CD4-positive, alpha-beta T cell treated with Interferon alpha-2 for 1 hour (primary cell): ENCODE results near the gene ERC2.

ENCODE experiments used
- DNase-seq, 2 donors: peaks; one replicate each; pipeline ENCODE4 v3.0.0-alpha.2; 2020 to 2022

Gene ERC2

DNA sequence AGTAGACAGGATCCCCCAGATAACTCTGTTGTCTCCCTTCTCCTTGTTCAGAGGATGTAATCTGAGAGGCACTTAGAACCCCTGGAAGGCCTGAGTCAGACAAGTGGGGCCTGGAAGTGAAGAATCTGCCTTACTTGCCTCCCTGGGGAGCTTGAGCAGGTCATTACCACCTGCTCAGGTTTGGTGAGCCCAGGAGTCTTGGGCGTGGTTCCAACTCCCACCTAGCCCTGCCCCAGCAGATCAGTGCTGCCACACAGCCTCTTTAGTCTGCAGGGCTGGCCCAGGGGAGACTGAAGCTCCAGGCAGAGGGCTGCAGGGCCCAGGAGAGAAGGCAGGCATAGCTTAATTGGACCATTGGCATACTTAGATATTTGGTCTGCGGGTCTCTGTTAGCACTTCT is 230.0 kb downstream of the ERC2 start:
- DNase-seq, result no peak

DNA sequence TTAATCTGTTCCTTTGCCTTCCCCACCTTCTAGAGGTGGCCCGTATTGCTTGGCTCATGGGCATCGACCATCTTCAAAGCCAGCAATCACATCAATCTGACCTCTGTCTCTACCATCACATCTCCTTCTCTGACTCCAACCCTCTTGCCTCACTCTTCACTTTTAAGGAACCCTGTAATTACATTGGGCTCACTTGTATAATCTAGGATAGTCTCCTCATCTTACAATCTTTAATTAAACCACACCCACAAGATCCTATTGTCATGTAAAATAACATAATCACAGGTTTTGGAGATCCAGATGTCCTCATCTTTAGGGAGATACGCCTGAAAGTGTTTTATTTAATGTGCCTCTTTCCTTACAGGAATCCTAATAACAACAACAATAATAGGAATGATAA is 234.5 kb downstream of the ERC2 start:
- no peak for DNase-seq

DNA sequence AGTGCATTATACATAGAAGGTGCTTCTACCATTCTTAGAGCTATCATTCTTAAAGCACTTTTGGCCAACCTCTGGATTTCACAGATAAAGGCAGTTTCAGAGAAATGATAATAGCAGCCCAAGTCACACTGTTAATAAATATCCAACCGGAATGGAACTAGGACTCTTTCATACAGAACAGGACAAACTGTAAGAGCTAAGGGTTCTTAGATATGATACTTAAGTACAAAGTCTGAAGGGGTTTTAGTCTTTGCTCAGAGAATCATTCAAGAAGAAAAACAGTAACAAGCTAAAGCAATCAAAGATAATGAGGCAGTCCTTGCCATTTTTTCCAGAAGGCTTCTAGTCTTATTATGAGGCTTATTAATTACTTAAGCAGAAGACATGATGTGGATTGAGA is 239.0 kb downstream of the ERC2 start:
- DNase-seq, result no peak

DNA sequence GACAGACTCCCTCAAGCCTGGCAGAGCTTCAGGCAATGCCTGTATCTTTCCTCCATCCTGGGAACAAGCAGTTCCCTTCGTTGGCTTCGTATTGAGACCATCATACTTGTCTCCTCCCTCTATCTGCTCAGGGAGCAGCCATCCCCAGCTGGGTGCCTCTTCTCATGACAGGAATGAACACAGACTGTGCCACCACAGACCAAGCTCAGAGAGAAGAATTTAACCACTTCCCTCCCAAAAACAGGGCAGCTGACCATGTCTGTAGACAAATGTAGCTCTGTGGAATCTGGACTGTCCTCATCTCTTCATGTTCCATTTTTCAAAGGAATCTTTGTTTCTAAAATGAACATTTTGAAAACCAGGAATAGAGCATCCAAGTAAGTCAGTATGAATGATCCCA is 245.4 kb downstream of the ERC2 start:
- DNase-seq, result no peak

DNA sequence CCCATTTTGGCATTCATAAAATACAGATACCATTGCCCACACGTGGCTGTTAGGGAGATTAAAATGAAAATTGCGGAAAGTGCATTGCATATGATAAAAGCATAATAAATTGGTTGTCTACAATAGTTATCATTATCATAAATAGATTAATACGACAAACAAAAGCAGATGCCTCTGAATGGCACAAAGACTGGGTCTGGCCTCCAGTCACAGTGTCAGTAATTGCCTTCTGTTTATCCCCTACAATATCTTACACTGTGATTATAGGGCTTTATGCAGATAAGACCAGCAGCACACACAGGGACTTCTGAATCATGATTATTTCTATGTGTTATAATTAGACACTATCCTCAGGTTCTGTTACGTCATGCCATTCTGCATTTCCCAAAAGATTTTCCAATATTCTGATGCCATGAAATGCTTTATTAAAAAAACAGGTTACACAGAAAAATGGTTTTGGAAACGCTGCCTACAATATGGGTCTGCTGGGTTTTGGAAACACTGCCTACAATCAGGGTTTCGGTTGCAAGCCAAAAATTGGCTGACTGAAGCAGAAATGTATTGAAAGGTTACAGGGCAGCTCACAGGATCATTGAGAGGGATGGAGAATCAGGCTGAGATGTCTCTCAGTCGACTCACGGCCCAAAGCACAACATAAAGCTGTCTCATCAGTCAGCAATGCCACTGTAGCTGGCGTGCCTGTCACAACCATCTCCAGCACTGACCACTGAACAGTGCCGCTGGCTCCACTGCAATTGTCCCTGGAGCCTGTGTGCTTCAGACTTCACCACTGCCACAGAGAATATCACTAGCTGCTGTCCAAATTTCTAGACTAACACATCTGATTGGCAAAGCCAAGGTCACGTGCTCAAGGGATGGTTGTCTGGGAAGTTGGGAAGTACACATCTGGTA is 248.1 kb downstream of the ERC2 start:
- no peak for DNase-seq

DNA sequence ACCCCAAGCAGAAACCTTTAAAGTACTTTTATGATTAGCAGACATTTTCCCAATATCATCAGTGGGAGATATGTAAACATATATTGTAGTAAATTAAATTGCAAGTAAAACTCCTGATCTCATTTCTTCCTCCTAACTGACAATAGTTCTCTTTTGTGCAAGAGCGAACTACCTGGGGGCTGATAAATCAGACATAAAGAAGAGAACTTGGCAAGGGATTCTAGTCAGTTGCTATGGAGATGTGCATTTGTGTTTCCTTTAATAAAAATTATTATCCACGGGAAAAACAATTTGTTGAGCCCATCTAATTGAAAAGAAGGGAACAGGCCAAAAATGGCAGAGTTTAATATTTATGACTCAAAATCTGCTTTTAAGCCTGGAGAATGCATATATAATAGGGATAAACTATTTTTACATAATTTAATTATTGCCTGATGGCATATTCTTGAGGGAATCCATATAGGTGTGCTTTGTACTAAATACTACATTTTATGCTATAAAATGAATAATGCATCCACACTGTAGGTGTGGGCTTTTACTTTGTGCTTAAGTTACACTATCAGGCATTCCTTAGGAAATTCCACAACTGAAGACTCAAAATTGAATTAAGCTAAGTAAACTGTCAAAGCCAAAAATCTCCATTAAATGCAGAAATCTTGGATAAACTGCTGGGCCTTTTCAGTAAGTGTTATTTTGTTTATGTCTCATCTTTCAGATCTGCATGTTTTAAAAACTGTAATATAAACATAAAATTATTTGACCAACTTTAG is 258.1 kb downstream of the ERC2 start:
- DNase-seq, result no peak

DNA sequence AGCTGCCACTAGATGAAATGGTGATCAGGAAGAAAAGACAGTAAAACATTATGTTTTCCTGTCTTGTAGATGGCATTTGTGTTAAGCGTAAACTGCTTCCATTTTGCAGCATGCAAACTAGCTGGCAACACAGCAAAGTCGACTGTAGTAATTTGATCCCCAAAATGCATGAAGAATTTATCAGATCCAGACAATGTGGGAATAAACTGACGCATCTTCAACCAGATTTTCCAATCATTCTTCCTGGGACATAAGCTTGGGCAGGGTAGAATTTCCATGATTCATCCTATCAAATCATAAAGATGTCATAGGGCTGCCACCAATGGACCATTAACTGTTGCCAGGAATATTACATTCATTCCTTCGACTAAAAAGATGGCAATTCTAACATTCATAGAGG is 260.3 kb downstream of the ERC2 start:
- no peak for DNase-seq

DNA sequence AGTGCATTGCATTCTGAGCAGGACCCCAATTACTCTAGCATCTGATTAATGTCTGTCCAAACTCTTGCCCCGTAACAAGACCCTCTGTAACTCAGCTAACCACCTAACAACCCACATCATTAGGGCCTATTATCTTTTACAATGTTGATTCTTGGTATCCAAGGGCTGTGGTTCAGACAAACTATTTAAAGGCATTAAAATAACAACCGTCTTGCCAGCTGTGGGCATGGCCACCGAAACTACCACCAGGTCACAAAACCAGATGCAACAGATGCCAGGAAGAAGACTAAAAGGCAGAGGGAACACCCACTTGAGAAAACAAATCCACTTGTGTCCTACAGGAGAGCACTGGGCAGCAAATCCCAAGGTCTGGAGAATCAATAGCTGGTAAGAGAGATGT is 262.9 kb downstream of the ERC2 start:
- DNase-seq, result no peak

DNA sequence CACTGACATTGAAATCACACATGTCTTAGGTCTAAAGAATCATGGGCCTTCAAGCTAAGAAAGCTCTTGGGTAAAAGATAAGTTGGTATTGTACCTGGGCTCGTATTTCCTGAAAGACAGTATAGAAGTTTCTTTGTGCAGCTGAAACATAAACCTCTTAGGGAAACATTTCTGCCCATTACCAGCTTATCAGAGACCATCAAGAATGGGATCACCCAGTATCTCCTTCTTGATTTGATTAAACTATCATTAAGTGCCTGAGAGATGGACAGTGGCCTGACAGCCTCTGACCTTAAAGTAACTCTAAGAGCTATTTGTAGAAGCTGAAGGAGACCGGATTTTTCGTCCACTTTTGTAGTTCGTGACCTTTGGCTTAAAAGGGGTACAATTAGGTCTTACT is 265.3 kb downstream of the ERC2 start:
- DNase-seq, result no peak

DNA sequence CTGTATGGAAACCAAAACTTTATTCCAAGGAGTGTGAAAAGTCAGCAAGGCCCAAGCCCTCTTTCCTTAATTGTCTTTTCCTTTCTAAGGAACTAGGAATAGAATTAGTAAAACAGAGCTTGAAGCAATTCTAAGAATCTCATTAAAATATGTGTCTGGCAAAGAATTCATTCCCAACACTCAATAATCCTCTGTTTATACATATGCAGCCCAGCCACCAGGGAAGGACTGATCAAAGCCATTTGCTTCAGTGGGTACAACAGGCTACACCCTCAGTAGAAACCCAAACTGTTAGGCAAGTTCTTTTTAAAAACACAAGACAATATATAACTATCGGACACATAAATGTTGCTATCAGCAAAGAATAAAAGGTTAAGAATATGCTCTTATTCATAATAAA is 266.9 kb downstream of the ERC2 start:
- DNase-seq, result no peak

DNA sequence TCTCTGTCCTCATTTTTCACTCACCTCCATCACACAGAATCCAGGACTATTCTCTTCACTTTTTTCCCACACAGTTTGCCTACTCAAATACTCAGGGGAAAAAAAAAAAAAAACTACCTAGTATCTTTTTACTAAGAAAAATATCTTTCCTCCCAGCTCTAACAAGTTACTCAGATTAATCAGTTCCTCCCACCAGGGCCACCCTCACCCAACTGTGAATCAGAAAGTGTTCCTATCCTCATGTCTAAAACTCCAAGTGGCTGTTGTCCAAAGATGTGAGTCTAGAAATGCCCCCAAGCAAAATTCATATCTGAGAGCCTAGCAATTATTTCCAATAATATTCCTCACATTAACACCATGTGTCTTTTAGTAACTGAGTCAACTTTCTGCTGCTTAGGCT is 268.0 kb downstream of the ERC2 start:
- DNase-seq, result no peak

DNA sequence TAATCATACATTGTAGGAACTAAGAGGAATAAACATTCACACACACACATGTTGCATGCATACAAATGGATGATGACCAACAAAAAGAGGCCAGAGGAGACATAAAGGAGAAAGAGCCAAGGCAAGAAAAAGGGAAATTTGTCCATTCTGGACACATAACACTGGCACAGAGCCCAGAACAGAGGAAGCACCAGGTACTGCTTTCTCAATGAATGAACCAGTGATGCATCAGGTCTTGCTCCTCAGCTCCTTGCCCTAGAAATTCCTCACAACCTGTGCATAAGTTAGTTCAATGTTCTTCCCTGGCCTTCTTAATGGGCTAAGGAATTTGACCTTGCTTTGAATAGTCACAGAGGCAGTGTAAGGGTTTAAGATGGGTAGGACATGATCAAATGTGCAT is 270.3 kb downstream of the ERC2 start:
- no peak for DNase-seq

DNA sequence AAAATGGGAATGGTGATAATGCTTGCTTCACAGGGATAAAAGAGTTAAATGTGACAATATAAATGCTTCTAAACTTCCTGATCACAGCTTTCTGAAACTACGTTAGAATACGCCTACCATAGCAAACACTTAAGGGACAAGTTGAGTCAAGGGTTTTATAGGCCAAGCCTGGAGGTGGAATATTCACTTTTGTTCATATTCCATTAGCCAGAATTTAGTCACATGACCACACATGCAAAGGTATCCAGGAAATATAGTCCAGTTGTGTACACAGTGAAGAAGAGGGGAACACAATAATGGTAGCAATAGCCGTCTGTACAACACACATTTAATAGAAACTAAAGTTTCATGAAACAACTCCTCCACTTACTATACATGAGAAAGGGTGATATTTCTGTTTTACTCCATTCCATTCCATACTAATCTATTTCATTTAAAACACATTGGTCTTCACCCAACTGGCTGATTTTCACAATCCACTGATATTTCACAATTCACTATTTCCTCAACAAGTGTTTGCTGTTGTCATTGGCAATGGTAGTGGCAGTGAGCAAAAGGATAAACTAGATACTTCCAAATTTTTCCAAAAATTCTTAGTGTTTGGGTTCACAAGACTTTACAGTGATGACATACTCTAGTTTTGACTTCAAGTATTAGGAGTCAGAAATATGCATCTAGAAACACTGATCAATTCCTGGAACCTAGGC is 270.9 kb downstream of the ERC2 start:
- no peak for DNase-seq

DNA sequence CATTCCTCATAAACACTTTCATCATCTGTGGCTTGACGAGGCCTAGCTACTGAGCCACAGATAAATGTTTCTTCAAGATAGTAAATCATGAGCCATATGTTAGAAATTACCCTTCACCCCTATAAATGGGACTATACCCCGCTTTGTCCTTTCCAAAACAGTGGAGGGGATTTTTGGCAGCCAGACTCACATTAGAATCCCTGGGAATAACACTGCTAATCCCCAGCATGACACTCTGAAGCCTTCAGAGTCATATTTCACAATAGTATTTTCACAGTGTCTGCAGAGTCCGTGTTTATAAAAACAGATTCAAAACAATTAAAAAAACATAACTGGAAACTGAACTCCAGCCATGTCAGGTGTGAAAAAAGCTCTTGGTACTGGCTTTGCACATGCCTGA is 271.6 kb downstream of the ERC2 start:
- DNase-seq, result no peak

DNA sequence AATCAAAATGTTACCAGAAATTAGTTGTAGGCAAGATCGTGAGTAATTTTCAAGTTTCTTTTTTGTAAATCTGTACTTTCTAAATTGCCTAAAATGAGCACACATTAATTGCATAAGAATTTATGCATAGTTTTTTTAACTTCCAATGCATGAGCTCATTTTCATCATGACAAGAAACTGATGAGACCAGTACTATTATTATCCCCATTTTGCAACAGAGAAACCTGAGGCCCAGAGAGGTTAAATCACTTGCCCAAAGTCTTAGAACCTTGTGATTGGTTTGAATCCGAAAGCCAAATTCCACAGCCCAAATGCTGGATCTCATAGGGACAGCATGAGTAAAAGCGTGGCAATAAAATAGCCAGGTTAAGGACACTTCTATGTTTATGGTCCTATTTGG is 274.7 kb downstream of the ERC2 start:
- DNase-seq, result no peak

DNA sequence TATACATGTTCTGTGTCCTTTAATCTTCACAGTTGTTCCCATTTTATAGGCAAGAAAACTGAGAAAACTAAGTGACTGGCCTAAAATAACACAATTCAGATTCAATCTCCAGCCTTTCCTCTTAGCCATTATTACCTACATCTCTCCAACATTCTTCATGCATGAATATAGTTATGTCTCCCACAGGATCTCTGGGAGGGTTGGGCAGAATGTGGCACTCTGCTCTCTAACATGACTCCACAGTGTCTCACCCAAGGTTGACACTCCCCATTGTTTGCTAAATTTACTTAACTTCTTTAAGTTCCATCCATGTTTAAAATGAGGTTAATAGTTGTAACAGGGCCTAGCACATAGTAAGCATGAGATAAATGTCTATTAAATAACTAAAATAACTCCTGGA is 276.3 kb downstream of the ERC2 start:
- no peak for DNase-seq

DNA sequence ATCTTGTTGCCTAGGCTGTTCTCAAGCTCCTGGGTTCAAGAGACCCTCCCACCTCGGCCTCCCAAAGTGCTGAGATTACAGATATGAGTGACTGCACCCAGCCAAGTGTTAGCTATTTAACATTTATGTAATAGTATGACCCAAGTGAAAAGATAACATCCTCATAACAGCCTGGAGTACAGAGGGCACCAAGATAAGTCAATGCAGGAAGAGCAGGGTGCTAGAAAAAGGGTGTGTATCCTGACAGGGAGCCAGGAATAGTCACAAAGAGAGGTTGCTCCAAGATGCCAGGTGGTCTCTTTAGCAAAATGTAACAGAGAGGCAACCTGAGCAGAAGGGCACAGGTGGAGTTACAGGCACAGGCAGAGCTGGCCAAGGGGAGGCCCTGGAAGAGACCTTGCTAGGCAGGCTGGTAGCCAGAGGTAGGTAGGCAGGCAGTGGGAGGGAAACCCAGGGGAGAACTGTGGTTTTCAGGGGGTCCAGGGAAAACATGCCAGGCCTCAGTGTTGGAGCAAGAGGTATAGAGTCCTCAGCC is 277.4 kb downstream of the ERC2 start:
- no peak for DNase-seq

DNA sequence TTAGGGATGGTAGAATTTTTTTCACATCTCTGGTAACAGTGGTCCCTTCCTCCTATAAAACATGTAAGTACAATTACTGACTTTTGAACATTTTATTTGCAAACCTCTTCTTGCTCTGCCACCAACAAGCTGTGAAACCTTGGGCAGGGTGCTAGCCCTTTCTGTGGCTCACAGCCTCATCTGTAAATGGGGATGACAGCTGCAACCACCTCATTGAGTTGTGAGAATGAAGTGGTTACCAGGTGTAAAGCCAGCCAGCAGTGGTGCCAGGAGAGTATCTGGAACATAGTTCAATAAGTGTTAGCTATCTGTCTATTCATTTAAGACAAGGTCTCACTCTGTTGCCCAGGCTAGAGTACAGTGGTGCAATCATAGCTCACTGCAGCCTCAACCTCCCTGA is 278.1 kb downstream of the ERC2 start:
- DNase-seq, result no peak

DNA sequence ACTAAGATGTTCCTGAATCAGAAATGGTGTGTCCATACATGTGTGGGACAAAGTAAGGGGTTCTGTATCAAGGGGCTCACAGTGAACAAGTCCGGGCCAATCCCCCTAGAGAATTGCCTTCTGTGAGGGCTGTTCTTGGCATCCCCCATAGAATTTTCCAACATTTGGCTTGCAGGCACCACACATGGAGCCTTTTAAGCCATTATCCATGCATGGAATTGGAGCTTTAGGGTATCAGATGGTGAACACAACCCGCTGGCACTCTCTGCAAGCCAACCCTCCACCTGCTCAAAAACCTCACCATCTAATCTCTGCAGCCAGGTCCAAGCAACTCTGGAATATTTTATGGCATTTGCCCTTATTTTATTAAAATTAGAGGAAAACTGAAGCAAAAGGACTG is 278.7 kb downstream of the ERC2 start:
- DNase-seq, result no peak

DNA sequence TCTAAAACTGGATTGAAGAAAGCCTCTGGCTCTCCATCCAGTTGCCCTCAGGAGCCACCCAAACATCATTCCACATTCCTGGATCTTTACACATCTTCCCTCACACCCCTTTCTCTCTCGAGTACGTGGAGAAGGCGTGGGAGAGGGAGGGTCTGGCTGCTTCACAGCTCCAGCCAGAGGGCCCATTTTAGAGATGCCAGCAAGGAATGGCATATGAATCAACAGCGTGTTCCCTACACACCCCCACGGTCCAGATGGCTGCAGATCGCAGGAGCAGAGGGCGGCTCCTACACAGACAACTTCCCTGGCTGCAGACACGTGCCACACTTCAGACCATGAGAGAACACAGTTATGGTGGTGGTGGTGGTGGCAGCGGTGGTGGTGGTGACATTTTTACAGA is 280.1 kb downstream of the ERC2 start:
- no peak for DNase-seq

DNA sequence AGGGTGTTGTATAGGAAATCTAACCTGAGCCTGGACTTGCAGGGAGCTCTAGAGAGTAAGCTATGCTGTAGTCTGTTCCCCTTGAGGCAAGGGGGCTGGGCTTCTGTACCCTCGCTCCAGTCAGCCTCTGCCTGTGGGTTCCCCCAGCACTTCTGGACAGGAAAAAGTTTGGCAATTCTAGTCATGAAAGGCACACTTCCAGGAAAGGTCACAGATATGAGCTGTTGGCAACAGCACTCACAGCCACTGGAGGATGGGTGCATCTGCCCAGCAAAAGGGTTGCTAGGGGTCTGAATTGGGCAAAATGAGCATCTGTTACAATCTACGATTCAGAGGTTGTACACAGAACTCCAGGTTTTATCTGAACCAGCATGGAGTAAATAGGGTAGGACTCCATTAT is 281.2 kb downstream of the ERC2 start:
- DNase-seq, result no peak

DNA sequence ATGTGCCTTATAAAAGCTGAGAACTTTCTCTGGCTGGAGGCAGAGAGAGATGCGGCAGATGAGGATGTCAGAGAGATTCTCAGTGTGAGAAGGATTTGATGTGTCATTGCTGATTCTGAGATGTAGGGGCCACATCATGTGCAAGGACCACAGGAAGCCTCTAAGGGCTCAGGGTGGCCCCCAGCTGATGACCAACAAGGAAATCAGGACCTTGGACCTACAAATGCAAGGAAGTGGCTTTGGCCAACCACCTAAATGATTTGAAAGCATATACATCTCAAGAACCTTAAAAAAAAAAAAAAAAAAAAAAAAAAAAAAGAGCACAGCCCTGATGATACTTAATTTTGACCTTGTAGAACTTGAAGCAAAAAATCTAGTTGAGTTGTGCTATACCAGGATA is 282.4 kb downstream of the ERC2 start:
- no peak for DNase-seq

DNA sequence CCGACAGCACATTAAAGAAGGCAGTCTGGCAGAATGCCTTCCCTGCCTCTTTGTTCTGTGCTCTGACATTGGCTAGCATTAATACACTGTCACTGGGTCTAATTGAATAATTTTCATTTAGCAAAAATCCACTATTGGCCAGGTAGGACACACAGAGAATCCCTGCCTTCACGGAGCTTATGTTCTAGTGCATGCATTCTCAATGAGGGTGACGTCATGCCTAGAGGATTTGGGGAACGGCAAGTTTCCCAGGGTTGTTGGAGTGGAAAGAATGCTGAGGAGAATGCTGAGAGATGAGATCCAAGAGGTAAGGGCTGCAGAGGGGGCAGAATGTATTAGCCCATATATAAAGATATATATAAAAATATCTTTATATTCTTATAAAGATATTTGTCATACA is 284.7 kb downstream of the ERC2 start:
- no peak for DNase-seq

DNA sequence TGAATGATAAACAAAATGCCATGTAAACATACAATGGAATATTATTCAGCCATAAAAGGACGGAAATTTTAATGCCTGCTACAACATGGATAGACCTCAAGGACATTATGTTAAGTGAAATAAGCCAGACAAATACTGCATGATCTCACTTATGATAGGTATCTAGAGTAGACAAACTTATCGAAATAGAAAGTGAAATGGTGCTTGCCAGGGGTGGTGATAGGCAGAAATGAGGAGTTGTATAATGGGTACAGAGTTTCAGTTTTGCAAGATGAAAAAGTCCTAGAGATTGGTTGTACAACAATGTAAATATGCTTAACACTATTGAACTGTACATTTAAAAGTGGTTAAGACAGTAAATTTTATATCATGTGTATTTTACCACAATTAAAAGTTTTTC is 287.8 kb downstream of the ERC2 start:
- no peak for DNase-seq
